Lung (tissue), 12 donors: ENCODE data around the gene KCNMA1. TPM values are rescaled to one million over a fixed set of nuclear protein-coding genes. Genes with fewer than 3 reads are reported as not detected.
A peak's percentile ranks its signal among the peaks of the same experiment; 100 is the strongest.

Experiments used
- ATAC-seq: fragments of 200-7000 bp; cut with Tn5 transposase; one replicate; pipeline ENCODE4 v1.9.1; 2020; ENCODE audit warnings: moderate number of reproducible peaks; ENCODE audit not compliant: insufficient read depth, low FRiP score
- DNase-seq, 3 donors: peaks; one replicate each; pipeline ENCODE4 v3.0.0-alpha.2; 2013 to 2017
- H3K27ac ChIP-seq, 2 donors: one replicate each; pipeline ENCODE4 v1.5.1; 2013; ENCODE audit warnings: mild to moderate bottlenecking in 2 of 2, moderate library complexity in 2 of 2, control low read depth in 1 of 2, inconsistent platforms in 1 of 2, low read depth in 1 of 2, low read length in 1 of 2
- H3K27me3 ChIP-seq, 3 donors: one replicate each; pipeline ENCODE4 v1.5.1; 2013; ENCODE audit warnings: low read length in 2 of 3; ENCODE audit not compliant: control insufficient read depth in 3 of 3, insufficient read depth in 3 of 3
- H3K36me3 ChIP-seq, 4 donors: one replicate each; pipeline ENCODE4 v1.5.1; 2013; ENCODE audit warnings: low read length in 4 of 4, mild to moderate bottlenecking in 1 of 4, moderate library complexity in 1 of 4; ENCODE audit not compliant: control insufficient read depth in 4 of 4, insufficient read depth in 4 of 4
- H3K4me1 ChIP-seq, 5 donors: one replicate each; pipeline ENCODE4 v1.5.1; 2013; ENCODE audit warnings: low read length in 5 of 5, mild to moderate bottlenecking in 2 of 5, moderate library complexity in 1 of 5; ENCODE audit not compliant: control insufficient read depth in 5 of 5, insufficient read depth in 5 of 5
- H3K4me3 ChIP-seq: one replicate; pipeline ENCODE4 v1.5.1; 2013; ENCODE audit warnings: mild to moderate bottlenecking, control low read depth, moderate library complexity
- H3K9ac ChIP-seq, 2 donors: one replicate each; pipeline ENCODE4 v1.5.1; 2013; ENCODE audit warnings: low read length in 2 of 2, control low read depth in 1 of 2; ENCODE audit not compliant: insufficient read depth in 1 of 2
- H3K9me3 ChIP-seq, 4 donors: one replicate each; pipeline ENCODE4 v1.5.1; 2013; ENCODE audit warnings: low read length in 3 of 4, mild to moderate bottlenecking in 1 of 4, moderate library complexity in 1 of 4; ENCODE audit not compliant: control insufficient read depth in 4 of 4, insufficient read depth in 3 of 4
- WGBS, 2 donors: extraction: QIAGEN DNeasy Blood & Tissue Kit; methylation state at CpG; one replicate each; pipeline ENCODE4 v1.1.7; 2013; 5-methylcytosine and 5-hydroxymethylcytosine counted together
- polyA plus RNA-seq, 2 donors: library from polyadenylated mRNA; stranded (reverse); fragments of 200-250 nt; gene quantifications; one replicate each; pipeline ENCODE4 v1.2.1, GENCODE V29; 2013
- total RNA-seq, 2 donors: library from RNA; depleted of rRNA in 1 of 2; stranded (reverse); fragments of >200 nt in 1 of 2; gene quantifications; one replicate each; pipeline ENCODE4 v1.2.1, GENCODE V29; 2014 to 2021
- TF ChIP-seq, protein P1 (sequence below): IDR thresholded peaks from 2 replicates; pipeline ENCODE4 v1.5.1; 2012; ENCODE audit warnings: mild to moderate bottlenecking; ENCODE audit errors: control extremely low read depth, extremely low read depth
- donor health status: control.
- donor health status: control.
- donor health status: Bipolar disorder and iron deficiency.
- donor health status: healthy.
- donor health status: DM: yes; HTN: yes; CAD: no.

Gene KCNMA1
- total and polyA plus RNA-seq, 4 donors: 3.8 to 13.0 (median 5.5) TPM

DNA sequence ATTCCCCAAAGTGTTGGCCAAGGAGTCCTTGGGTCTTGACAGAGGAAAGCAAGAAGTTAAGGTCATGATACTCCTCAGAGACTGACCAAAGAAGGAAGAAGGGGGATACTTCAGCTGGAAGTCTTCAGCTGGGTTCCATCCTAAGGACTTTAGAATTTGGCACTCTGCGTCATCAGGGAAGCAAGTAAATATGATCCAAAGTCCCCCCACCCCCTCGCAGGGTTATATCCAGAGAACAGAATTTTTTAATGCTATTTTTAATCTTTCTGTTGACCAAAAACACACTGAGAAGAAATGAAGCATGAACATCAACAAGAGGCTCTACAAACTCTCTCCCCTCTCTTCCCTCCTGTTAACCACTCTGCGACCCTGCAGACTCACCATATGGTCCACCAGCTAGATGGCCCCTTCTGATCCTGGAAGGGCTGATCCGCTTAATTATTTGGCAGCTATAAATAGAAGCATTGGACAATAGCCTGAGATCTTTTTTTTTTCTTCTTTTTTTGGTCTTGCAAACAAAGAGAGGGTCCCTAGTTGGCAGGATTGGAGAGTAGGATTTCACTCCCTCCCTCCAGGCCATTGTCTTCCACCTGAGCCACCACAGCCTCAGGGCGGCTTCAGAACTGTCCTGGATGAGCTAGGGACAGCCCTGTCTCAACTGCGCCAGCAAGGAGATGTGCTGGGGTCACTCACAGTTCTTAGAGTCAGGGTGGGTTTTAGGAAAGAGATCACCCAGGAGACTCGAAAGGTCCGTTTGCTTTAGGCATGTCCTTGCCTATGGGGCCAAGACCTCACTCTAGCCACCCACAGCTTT lies 196.0 kb downstream of the KCNMA1 start:
- Histone ChIP-seq H3K9me3 (no peaks in the 10 kb centered on the region), H3K36me3 (no peaks in the 10 kb centered on the region), H3K9ac (no peak overlapping the region), H3K27me3 (no peaks in the 10 kb centered on the region), H3K4me1 (no peaks in the 10 kb centered on the region), H3K4me3 (no peak overlapping the region), H3K27ac (no peak overlapping the region)
- ATAC-seq (no peak), DNase-seq (no peak)
- TF ChIP-seq, protein P1, sequence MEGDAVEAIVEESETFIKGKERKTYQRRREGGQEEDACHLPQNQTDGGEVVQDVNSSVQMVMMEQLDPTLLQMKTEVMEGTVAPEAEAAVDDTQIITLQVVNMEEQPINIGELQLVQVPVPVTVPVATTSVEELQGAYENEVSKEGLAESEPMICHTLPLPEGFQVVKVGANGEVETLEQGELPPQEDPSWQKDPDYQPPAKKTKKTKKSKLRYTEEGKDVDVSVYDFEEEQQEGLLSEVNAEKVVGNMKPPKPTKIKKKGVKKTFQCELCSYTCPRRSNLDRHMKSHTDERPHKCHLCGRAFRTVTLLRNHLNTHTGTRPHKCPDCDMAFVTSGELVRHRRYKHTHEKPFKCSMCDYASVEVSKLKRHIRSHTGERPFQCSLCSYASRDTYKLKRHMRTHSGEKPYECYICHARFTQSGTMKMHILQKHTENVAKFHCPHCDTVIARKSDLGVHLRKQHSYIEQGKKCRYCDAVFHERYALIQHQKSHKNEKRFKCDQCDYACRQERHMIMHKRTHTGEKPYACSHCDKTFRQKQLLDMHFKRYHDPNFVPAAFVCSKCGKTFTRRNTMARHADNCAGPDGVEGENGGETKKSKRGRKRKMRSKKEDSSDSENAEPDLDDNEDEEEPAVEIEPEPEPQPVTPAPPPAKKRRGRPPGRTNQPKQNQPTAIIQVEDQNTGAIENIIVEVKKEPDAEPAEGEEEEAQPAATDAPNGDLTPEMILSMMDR: no peak
- WGBS, 2 donors: 81 to 83% methylated on average over 8 of the region's 8 CpGs

GRCh38 chr10:77436257-77436975 lies 201.2 kb downstream of the KCNMA1 start:
- DNase-seq (peak in 2 of 3 donors; percentile 17 to 50), ATAC-seq (no peak)
- Histone ChIP-seq H3K4me1 (no peaks in the 10 kb centered on the region), H3K27me3 (no peaks in the 10 kb centered on the region), H3K27ac (no peak overlapping the region), H3K9me3 (no peaks in the 10 kb centered on the region), H3K9ac (no peak overlapping the region), H3K36me3 (no peaks in the 10 kb centered on the region), H3K4me3 (no peak overlapping the region)
- 57 to 79% methylated on average over 3 of the region's 3 CpGs for WGBS, 2 donors
- TF ChIP-seq, protein P1: no peak

DNA sequence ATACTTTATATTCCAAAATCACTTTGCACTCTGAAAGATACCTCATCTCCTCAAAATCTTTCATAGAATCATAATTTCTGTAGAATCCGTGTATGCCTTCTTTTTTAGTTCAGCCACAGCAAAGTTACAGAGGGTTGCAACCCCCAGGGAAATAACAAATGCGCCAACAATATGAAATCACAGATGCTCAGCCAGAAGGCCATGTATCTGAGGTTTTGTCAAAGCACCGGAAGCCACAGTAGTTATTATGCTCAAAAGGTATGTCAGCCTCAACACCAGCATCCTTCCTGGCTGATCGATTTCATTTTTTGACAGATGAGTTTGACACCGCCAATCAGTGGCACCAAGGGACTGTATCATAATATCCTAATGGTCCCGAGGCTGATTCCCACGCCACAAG lies 204.1 kb downstream of the KCNMA1 start:
- peaks cover 0 to 8% (median 0%) of the 10 kb centered on the region in 5 donors for H3K4me1 ChIP-seq
- ATAC-seq (no peak), DNase-seq (no peak)
- H3K9me3 ChIP-seq: no peaks in the 10 kb centered on the region
- WGBS, 2 donors: 91% methylated on average over 7 of the region's 7 CpGs
- H3K27me3 ChIP-seq: peaks cover 0 to 6% (median 0%) of the 10 kb centered on the region in 3 donors
- no peaks in the 10 kb centered on the region for H3K36me3 ChIP-seq
- TF ChIP-seq, protein P1: no peak
- H3K27ac ChIP-seq: no peak overlapping the region
- H3K9ac ChIP-seq: no peak overlapping the region
- no peak overlapping the region for H3K4me3 ChIP-seq
